ENCODE data around the gene OGFOD3.
"Not testable (repeated sequence)": the region's sequence is repeated elsewhere in the genome, so short reads cannot be mapped to it uniquely, and the experiment has no call there.

OGFOD3 gene

DNA sequence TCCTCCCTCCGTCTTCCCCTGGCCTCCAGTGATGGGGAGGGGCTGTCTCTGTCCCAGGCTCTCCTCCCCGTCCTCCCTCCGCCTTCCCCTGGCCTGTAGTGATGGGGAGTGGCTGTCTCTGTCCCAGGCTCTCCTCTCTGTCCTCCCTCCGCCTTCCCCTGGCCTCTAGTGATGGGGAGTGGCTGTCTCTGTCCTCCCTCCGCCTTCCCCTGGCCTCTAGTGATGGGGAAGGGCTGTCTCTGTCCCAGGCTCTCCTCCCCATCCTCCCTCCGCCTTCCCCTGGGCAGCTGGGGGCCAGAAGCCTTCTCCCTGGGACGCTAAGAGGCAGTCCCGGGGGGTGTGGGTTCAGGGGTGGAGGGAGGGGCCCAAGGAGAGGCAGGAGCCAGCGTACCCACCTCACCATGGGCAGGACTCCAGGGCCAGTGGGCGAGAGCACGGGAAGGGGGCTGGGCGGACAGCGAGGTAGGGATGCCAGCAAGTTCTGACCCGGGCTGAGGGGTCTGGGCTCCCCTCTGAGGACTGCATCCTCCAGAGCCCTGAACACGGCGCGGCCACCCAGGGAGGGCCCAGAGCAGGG lies 32.0 kb downstream of the OGFOD3 start:
- no peak for DNase-seq

DNA sequence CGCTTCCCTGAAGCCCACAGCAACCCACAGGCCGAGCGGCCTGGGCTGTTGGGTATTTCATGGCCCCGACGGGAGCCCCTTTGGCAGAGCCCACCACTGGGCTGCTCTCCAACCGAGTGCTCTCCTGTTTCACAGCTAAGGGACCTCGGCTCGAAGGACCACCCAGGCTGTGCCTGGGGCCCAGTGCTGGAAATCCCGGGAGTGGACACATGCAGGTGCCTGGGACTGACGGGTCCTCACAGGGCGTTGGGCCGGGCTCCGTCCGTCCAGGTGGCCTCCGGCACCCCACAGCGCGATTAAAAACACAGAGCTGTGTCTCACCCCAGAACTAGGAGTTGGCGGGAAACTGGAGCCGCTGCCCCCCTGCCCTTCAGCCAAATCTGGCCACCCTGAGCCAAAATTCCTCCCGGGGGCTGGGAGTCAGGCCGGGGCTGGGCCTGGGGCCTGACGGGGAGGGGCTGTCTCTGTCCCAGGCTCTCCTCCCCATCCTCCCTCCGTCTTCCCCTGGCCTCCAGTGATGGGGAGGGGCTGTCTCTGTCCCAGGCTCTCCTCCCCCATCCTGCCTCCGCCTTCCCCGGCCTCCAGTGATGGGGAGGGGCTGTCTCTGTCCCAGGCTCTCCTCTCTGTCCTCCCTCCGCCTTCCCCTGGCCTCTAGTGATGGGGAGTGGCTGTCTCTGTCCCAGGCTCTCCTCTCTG lies 32.7 kb downstream of the OGFOD3 start:
- no peak for DNase-seq

DNA sequence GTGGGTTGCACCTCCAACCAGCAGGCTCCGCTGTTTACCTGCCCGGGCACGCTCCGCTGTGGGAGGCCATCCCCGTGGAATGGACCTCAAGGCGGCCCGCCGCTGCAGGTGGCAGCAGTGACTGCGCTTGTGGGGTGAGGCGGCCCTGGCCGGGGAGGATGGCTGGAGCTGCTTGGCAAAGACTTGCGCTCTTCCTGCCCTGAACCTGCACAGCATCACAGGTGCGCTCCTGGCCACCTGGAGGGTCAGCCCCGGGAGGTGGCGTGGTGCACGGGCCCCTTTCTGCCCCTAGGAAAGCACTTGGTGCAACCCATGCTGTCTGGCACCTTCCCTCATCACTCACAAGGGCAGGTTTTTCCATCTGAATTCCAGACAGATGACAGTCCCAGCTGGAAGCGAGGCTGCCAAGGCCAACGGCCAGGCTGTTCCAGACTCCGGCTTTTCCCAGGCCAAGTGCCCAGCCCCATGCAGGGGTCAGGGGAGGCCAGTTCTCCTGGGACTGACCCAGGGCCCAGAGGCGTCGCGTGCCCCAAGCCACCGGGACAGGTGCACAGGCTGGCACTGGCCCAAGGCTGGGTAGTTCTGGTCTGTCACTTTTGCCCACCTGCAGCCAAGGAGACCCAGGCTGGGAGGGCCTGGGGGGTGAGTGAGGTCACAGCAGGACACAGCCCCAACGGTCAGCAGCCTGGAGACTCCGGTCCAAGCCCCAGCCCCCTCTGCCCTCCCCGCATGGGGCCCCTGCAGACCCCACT lies 33.5 kb downstream of the OGFOD3 start:
- DNase-seq, result no peak

DNA sequence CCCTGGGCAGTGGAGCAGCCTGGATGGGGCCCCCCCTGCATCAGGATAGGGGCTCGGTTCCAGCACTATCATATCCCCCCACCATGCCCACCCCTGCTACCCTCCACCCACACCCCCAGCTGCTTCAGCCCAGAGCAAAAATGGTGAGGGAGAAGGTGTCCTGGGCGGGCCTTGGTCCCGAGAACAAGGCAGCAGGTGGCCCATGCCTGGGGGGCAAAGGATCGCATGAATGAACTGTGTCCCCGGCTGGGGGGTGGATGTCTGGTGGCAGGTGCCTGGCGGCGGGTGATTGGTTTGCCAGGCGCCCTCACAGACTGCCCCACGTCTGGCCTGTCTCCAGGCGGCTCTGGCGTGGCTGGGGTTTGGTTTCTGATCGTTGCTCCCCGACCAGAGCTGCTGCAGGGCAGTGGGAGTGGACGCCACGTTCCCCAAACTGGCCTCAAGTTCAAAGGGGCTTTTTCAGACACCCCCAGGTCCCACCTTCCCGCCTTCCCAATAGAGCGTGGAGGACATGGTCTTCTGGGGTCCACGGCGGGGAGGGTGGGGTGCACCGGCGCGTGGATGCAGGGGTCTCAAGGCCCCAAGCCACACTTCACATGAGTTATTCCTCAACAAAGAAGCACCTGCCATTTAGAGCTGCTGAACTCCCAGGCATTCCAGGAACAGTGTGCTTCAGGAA lies 34.2 kb downstream of the OGFOD3 start:
- DNase-seq, result no peak

DNA sequence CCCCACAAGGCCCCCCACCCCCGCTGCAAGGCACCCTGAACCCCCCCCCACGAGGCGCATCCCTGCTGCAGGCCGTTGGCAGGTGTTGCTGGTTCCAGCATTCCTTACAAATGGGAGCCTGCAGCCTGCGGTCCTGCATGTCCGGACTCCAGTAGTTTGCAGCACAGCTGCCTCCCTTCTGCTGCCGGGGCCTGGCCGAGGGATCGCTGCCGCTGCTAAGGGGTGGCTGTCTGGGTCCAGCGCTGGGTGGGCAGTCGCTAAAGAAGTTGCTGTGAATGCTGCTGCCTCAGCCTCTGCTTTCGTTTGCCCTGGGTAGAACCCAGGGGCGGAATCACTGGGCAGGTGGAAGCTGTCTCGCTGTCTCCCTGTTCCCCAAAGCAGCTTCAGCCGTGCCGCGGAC lies 35.0 kb downstream of the OGFOD3 start:
- DNase-seq, result no peak

DNA sequence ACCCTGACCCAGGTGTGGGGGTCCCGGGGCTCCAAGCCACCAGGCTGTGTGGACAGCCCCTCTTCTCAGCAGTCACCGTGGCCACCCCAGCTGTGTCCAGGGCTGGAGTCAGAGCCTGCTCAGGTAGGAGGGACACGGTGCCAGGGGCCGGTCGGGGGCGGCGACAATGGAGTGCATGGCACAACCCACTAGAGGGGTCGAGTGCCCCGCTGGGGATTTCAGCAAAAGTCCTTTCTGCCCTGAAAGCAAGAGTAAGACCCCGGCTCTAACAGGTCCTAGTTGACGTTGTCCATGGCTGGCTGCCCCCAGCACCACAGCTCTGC lies 35.5 kb downstream of the OGFOD3 start:
- DNase-seq, result no peak

DNA sequence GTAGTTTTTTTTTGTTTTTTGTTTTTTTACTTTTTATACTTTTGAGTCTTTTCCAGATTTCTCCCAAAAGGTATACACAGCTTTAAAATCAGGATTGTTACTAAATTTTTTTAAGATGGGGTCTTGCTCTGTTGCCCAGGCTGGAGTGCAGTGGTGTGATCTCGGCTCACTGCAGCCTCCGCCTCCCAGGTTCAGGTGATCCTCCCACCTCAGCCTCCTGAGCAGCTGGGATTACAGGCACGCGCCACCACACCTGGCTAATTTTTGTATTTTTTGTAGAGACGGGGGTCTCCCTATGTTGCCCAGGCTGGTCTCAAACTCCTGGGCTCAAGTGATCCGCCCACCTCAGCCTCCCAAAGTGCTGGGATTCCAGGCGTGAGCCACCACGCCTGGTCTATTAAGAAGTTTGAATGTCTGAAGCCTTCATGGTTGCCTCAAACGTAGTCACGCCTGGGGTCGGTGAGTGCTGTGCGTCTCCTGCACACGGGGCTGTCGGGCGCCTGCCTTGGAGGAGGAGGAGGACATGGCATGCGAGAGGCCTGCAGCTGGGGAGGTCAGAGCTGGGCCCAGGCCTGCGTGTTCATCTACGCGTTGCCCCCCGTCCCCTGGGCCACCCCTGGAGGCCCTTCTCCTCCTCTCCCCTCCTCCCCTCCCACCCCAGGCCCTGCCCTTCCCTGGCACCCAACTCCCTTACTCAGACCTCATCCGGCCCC lies 36.0 kb downstream of the OGFOD3 start:
- not testable (repeated sequence) for DNase-seq

DNA sequence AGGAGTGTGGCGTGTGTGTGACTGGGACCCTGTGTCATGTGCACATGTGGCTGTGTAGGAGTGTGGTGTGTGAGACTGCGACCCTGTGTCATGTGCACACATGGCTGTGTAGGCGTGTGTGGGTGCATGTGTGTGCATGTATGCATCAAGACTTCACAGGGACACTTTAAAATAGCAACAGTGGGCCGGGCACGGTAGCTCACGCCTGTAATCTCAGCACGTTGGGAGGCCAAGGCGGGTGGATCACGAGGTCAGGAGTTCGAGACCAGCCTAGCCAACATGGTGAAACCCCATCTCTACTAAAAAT lies 36.7 kb downstream of the OGFOD3 start:
- DNase-seq, result not testable (repeated sequence)

DNA sequence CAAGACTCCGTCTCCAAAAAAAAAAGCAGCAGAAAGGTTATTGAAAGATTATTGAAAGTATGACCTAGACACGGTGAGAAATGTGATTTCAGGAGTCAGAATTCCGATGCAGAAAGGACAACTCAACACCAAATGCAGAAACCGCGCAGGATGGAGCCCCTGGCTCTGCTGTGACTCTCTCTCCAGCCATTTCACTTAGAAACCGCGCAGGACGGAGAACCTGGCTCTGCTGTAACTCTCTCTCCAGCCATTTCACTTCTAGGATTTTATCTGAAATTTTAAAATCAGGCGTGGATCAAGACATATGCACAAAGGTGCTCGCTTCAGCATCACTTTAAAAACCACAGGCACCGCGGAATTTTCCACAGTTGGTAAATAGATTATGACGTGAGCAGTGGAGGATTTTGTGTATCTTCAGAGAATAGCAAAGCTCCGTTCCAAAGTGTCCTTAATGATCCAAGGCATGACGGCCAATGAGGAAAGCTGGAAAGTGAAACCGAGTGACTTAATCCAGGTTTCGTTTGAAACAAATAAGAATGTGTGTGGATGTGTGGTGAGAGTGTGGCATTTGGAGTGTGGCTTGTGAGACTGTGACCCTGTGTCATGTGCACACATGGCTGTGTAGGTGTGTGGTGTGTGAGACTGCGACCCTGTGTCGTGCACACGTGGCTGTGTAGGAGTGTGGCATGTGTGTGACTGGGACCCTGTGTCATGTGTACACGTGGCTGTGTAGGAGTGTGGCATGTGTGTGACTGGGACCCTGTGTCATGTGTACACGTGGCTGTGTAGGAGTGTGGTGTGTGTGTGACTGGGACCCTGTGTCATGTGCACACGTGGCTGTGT lies 37.3 kb downstream of the OGFOD3 start:
- DNase-seq, result no peak

DNA sequence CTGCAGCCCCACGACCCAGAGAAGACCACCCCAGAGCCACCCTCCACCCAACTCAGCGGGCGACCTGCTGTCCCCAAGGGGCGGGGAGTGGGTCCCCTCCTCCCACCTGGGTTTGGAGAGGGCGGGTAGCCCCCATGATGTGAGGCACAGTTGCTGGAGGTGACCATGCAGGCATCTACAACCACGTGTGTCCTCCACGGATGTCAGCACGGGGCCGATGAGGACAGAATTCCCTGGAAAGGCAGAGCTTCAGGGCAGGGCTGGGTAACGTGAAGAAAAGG lies 39.7 kb downstream of the OGFOD3 start:
- no peak for DNase-seq

DNA sequence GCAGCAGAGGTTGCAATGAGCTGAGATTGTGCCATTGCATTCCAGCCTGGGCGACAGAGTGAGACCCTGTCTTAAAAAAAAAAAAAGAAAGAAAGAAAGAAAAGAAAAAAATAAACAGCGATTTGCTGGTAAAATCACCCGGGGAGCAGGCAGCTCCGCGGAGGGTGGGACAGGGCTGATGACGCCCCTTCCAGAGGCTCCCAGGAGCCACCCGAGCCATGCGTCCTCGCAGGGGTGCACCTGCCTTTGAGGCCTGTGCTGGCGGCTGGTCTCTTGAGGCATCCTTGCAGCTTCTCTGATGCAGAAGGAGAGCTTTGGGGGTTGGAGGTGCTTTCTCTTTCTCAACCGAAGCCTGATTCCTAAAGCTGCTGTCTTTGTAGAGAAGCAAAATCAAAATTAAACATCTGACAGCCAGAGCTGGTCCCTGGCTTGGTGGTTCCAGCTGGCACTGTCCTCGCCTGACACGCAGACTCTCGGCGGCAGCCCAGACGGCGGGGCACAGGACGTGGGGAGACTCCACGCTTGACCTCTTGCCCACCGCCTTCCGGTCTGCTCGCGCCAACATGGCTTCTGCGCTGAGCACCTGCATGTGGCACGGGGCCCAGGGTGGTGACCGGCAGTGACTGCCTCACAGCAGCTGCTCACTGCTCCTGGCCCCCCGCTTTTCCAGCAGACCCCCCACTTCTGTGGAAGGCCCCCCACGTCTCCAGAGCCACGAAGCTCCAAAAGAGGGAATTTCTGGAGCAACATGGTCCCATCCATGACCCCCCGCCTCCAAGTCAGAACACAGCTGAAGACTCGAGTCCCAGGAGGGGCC lies 40.3 kb downstream of the OGFOD3 start:
- DNase-seq, result no peak

DNA sequence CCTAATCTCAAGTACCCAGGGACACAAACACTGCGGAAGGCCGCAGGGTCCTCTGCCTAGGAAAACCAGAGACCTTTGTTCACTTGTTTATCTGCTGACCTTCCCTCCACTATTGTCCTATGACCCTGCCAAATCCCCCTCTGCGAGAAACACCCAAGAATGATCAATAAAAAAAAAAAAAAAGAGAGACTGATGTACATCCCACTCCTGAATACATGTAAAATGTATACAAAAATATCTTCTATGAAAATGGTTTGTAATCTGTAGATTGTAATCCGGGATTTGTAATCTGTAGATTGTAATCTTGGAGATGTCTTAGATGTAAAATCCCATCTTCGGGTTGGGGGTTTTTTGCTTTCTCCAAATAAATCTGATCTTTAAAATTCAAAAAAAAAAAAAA lies 41.1 kb downstream of the OGFOD3 start:
- DNase-seq, result not testable (repeated sequence)

DNA sequence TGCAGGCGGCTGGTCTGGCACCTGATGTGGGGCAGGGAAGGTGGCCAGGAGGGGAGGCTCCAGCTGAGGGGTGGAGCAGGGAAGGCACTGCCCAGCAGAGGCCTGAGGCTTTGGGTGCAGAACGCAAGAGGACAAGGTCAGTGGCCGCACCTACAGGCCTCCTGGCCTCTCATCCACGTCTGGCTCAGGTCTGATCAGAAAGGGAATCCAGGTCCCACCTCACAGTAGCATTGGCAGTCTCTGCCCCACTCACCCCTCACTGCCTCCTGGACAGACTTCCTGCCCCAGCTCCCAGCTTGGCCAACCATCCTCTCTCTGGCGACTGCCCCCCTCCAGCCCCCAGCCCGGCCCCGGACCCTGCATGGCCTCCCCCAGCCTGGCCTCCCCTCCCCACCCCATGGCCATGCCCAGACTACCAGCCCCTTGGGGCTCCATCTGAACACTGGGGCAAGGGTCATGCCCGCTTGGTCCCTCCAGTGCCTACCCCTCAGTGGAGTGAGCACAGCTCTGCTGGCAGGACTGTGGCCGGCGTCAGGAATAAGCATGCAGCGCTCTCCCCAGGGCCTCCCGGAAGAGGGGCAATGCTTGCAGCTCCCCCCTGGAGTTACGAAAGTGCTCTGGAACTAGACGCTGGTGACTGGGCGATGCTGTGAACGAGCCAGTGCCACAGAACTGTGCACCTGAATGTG lies 42.2 kb downstream of the OGFOD3 start:
- no peak for DNase-seq

DNA sequence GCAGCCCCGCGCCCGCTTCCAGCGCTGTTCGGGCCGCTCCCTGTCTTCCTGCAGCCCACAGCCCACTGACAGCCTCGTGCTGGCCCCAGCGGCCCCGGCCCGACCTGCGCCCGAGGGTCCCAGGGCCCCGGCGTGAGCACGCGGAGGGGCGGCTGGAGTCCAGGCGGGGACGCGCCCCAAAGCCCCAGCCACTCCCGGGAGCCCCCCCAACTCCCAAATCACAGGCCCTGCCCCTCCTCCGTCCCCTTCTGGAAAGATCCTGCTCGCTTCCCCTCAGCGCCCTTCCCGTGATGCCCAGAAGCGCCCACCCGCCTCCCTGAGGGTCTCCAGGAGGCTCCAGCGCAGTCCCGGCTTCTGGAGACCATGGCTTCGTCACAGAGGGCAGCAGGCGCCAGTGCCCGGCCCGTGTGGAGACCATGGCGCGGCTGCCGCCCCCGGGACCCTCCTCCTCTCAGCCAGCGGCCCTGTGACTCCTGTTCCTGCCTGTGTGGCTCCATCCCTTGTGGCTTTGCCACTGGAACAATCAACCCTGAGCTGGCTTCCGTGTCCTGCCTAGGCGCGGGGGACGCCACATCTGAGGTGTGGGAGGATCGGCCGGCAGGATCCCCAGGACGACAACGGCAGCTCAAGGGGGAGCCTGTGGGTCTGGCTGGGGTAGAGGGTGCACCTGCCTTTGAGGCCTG lies 42.9 kb downstream of the OGFOD3 start:
- DNase-seq, result no peak

DNA sequence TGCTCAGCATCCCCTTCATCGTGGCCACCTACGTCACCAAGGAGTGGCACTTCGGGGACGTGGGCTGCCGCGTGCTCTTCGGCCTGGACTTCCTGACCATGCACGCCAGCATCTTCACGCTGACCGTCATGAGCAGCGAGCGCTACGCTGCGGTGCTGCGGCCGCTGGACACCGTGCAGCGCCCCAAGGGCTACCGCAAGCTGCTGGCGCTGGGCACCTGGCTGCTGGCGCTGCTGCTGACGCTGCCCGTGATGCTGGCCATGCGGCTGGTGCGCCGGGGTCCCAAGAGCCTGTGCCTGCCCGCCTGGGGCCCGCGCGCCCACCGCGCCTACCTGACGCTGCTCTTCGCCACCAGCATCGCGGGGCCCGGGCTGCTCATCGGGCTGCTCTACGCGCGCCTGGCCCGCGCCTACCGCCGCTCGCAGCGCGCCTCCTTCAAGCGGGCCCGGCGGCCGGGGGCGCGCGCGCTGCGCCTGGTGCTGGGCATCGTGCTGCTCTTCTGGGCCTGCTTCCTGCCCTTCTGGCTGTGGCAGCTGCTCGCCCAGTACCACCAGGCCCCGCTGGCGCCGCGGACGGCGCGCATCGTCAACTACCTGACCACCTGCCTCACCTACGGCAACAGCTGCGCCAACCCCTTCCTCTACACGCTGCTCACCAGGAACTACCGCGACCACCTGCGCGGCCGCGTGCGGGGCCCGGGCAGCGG lies 43.6 kb downstream of the OGFOD3 start:
- DNase-seq, result no peak

DNA sequence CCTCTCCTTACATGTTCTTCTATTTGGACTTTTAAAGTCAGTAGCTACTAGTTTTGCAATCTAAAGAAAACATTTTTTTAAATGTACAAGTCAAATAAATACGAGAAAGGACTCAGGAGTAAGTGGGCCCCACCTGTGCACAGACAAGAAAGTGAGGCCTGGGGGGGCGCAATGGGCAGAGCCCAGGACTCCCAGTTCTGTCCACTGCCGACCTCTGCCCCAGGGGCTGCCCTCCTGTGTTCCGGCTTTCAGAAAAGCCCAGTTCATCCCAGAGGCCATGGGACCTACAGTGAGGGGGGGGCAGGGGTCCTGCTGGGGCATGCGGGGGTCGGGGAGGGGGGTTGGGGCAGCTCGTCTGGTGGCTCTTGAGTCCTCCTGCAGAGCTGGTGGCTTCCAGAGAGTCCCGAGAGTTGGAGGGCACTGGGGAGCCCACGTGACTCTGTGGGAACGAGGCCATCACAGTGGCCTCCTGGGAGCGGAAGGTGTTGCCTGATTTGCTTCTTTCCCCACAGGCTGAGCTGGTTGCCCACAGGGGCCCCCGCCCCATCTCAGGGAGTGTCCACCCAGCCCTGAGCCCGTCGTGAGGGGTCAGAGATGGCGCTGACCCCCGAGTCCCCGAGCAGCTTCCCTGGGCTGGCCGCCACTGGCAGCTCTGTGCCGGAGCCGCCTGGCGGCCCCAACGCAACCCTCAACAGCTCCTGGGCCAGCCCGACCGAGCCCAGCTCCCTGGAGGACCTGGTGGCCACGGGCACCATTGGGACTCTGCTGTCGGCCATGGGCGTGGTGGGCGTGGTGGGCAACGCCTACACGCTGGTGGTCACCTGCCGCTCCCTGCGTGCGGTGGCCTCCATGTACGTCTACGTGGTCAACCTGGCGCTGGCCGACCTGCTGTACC lies 44.4 kb downstream of the OGFOD3 start:
- no peak for DNase-seq

DNA sequence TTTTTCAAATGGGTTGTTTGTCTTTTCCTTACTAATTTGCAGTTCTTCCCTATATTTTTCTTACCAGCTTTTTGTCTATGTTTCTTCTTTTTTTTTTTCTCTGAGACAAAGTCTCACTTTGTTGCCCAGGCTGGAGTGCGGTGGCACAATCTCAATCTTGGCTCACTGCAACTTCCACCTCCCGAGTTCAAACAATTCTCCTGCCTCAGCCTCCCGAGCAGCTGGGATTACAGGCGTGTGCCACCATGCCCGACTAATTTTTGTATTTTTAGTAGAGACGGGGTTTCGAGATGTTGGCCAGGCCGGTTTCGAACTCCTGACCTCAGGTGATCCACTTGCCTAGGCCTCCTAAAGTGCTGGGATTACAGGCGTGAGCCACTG lies 45.3 kb downstream of the OGFOD3 start:
- DNase-seq, result not testable (repeated sequence)

DNA sequence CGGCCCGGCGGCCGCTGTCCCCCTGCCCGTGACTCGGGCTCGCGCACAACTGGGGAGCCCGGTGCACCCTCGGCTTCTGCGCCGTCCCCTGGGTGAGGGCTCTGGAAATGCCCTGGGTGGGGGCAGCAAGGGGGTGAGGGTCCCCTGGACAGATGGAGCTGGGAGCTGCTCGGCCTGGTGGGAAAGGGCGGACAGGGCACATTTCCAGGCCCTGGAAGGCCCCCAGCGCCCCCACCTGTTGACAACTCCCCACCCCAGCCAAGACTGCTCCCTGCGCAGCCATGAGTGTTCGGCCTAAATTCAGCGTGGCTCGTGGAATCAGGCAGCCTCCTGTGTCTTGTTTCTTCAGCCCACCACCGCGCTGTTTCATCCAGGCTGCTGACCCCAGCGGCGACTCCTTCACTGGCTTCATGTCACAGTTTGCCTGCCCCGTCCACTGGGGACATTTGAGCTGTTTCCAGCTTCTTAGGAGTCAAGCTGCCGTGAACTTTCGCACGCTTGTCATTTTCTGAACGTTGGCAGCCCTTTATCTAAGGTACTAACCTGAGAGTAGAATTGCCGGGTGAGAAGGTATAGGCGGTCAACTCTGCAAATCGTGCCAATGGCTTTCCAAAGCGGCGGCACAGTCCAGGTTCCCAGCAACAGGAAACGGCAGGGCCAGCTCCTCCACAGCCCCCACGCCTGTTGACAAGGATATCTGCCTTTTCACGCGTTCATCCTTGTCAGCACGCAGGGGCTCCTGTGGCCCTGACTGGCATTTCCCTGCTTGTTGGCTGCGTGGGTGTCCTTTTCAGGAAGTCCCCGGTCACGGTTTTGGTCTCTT lies 45.9 kb downstream of the OGFOD3 start:
- no peak for DNase-seq
